Esophagus (tissue), 2 donors: ENCODE results near the gene NTN1. TPM values are rescaled to one million over a fixed set of nuclear protein-coding genes. Genes with fewer than 3 reads are reported as not detected.
"Not testable (repeated sequence)": the region's sequence is repeated elsewhere in the genome, so short reads cannot be mapped to it uniquely, and the experiment has no call there.

ENCODE experiments used
- H3K27ac ChIP-seq, 2 donors: one replicate each; pipeline ENCODE4 v1.5.1; 2013; ENCODE audit warnings: low read depth in 2 of 2, mild to moderate bottlenecking in 2 of 2, inconsistent platforms in 1 of 2, low read length in 1 of 2, moderate library complexity in 1 of 2
- H3K27me3 ChIP-seq, 2 donors: one replicate each; pipeline ENCODE4 v1.6.1; 2013; ENCODE audit warnings: low read length in 2 of 2, control low read depth in 1 of 2, mild to moderate bottlenecking in 1 of 2; ENCODE audit not compliant: insufficient read depth in 2 of 2, control insufficient read depth in 1 of 2
- H3K36me3 ChIP-seq, 2 donors: one replicate each; pipeline ENCODE4 v1.6.1; 2013; ENCODE audit warnings: low read length in 1 of 2; ENCODE audit not compliant: control insufficient read depth in 2 of 2, insufficient read depth in 2 of 2
- H3K4me1 ChIP-seq, 2 donors: one replicate each; pipeline ENCODE4 v1.6.1; 2013; ENCODE audit warnings: low read length in 1 of 2; ENCODE audit not compliant: control insufficient read depth in 2 of 2, insufficient read depth in 2 of 2
- H3K4me3 ChIP-seq, 2 donors: one replicate each; pipeline ENCODE4 v1.5.1; 2013; ENCODE audit warnings: low read length in 2 of 2, mild to moderate bottlenecking in 2 of 2, low read depth in 1 of 2, moderate library complexity in 1 of 2
- H3K9me3 ChIP-seq, 2 donors: one replicate each; pipeline ENCODE4 v1.6.1; 2013; ENCODE audit warnings: mild to moderate bottlenecking in 2 of 2, low read depth in 1 of 2, low read length in 1 of 2, moderate library complexity in 1 of 2; ENCODE audit not compliant: control insufficient read depth in 2 of 2, insufficient read depth in 1 of 2
- WGBS, 2 donors: extraction: QIAGEN DNeasy Blood & Tissue Kit; methylation state at CpG; one replicate each; pipeline ENCODE4 v1.1.7; 2013; 5-methylcytosine and 5-hydroxymethylcytosine counted together
- polyA plus RNA-seq, 2 donors: library from polyadenylated mRNA; stranded (reverse); fragments of 200-250 nt; gene quantifications; one replicate each; pipeline ENCODE4 v1.2.3, GENCODE V29; 2013
- donor health status: healthy with polysubstance abuse.
- donor health status: Bipolar disorder and iron deficiency.

Gene NTN1
- polyA plus RNA-seq, 2 donors = 10.3 to 12.3 TPM

DNA sequence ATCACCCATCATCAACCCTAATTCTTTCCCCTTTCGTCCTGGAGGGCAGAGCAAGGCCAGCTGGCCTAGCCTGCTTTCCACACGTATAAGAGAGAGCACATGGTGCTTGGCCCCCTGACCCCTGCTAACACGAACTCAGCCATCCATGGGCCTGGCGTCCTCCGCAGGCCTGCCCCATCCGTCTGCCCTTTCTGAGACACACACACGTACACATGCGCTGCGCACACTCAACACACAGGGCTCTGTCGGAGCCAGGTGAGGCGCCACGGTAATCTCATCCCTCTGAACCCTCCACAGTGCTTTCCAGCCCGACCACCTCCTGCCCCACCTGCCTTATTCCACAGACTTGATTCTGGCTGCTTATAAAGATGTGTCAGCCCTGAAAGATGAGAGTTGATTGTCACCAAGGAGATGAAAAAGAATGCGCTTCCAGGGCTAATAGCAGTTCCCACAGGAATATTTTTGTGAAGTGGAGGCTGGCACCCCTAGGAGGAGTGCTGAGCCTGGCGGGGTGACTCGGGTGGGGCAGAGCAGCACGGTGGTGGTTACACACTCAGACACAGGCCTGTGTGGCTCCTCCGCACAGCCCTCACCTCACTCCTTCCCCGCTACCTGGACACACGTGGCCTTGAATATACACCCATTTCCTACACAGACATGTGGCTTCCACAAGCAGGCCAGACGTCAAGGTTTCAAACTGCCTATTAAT, 228.1 kb downstream of the NTN1 start:
- Histone ChIP-seq H3K27ac (no peak overlapping the region), H3K36me3 (peaks cover 0 to 7% of the 10 kb centered on the region in 2 donors), H3K27me3 (no peaks in the 10 kb centered on the region), H3K9me3 (no peaks in the 10 kb centered on the region), H3K4me1 (peaks cover 4 to 5% of the 10 kb centered on the region in 2 donors), H3K4me3 (no peak overlapping the region)
- 83 to 88% methylated on average over 21 of the region's 21 CpGs for WGBS, 2 donors

DNA sequence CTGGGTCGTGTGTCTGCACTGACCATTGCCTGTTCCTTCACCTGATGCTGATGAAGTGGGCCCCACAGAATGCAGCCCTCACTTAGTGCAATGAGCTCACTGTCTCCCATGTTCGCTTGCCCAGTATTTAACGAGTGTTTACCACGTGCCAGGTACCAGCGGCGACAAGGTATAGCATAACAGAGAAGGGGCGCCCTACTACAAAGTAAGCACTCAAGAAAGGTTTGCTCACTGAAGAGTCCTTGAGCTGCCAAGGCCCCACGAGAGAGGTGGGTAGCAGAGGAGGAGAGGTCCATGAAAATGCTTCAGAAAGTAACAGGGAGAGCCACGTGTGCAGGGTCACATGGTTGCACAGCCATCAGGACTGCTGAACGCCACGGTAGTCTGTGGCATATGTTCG, 230.0 kb downstream of the NTN1 start:
- WGBS, 2 donors = 83 to 85% methylated on average over 12 of the region's 12 CpGs
- H3K9me3 ChIP-seq = no peaks in the 10 kb centered on the region
- peaks cover 3 to 5% of the 10 kb centered on the region in 2 donors for H3K4me1 ChIP-seq
- H3K27me3 ChIP-seq = no peaks in the 10 kb centered on the region
- no peak overlapping the region for H3K27ac ChIP-seq
- peaks cover 0 to 7% of the 10 kb centered on the region in 2 donors for H3K36me3 ChIP-seq
- no peak overlapping the region for H3K4me3 ChIP-seq

DNA sequence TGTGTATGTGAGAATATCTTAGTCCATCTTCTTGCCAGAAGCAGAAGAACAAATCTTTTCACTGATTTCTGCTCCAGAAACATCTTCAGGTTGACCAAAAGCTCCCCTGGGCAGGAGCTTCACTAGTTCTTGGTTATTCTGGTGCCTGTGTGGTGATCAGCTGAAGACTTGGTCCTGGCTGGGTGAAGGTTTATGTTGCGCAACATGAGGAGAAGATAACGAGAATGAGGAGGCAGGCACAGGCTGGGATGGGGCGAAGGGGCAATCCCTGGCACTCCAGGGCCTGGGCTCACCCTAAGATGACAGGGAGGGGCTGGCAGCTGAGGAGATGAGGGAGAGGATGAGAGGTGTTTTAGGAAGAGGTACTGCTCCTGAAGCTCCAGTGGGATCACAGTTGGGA, 232.0 kb downstream of the NTN1 start:
- H3K4me3 ChIP-seq = no peak overlapping the region
- WGBS, 2 donors = 85 to 86% methylated on average over 3 of the region's 3 CpGs
- H3K27ac ChIP-seq = no peak overlapping the region
- H3K36me3 ChIP-seq = peaks cover 0 to 3% of the 10 kb centered on the region in 2 donors
- no peaks in the 10 kb centered on the region for H3K9me3 ChIP-seq
- no peaks in the 10 kb centered on the region for H3K27me3 ChIP-seq
- H3K4me1 ChIP-seq = peaks cover 2 to 6% of the 10 kb centered on the region in 2 donors

DNA sequence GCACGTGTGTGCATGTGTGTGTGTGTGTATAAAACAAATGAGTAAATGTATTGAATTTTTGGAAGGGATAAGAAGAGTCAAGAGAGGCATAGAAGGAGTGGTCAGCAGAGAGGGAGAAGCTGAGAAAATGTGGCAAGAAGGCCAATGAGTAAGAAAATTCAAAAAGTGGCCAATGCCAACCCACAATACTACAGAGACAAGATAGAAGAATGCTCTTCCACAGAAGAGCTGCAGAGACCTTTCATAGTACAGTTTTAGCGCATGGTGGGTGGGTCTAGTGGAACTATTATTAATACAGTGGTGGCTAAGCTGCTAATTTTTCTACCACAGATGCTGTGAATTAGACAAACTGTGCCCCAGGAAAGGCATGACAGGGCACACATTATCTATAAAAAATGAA, 233.5 kb downstream of the NTN1 start:
- Histone ChIP-seq H3K27me3 (no peaks in the 10 kb centered on the region), H3K9me3 (no peaks in the 10 kb centered on the region), H3K27ac (no peak overlapping the region), H3K4me3 (no peak overlapping the region), H3K4me1 (peaks cover 4 to 7% of the 10 kb centered on the region in 2 donors), H3K36me3 (no peaks in the 10 kb centered on the region)
- WGBS, 2 donors = 64 to 92% methylated on average over 2 of the region's 2 CpGs

DNA sequence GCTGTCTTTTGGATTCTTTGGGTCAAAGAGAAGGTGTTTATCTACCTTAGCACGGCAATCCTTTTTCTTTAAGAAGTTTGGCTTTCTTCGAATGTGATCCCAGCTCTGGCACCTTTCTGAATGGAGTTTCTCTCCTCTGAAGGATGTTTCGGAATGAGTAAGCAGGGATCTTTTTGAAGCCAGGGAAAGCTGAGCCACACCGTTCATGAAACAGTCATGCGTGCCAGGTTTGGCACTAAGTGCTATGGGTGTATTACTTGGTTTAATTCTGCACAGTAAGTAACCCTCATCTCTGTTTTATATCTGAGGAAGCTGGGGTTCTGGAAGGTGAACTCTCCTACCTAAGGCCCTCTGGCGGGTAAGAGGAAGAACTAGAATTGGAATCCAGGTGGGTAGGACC, 234.5 kb downstream of the NTN1 start:
- H3K9me3 ChIP-seq = no peaks in the 10 kb centered on the region
- peak overlapping the region in 1 of 2 donors; percentile 45 for H3K27ac ChIP-seq
- 48 to 52% methylated on average over 6 of the region's 6 CpGs for WGBS, 2 donors
- H3K36me3 ChIP-seq = no peaks in the 10 kb centered on the region
- no peak overlapping the region for H3K4me3 ChIP-seq
- no peaks in the 10 kb centered on the region for H3K27me3 ChIP-seq
- peaks cover 4 to 7% of the 10 kb centered on the region in 2 donors for H3K4me1 ChIP-seq

DNA sequence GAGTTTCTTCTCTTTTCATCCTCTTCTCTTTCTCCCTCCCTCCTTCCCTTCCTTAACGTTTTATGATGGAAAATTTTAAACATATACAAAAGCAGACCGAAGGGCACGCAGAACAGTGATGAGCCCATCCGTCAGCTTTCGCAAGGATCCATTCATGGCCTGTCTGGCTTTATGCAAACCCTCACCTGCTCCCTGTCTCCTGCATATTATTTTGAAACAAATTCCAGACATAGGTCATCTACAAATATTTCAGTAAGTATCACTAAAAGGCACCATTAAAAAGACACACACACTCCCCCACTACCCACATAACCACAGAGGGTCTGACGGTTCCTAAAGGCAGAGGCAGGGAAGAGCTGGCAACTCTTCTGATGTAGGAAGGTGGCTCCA, 235.0 kb downstream of the NTN1 start:
- Histone ChIP-seq H3K27ac (peak overlapping the region in 1 of 2 donors; percentile 17), H3K4me1 (peaks cover 4 to 7% of the 10 kb centered on the region in 2 donors)
- 77 to 81% methylated on average over 6 of the region's 6 CpGs for WGBS, 2 donors

DNA sequence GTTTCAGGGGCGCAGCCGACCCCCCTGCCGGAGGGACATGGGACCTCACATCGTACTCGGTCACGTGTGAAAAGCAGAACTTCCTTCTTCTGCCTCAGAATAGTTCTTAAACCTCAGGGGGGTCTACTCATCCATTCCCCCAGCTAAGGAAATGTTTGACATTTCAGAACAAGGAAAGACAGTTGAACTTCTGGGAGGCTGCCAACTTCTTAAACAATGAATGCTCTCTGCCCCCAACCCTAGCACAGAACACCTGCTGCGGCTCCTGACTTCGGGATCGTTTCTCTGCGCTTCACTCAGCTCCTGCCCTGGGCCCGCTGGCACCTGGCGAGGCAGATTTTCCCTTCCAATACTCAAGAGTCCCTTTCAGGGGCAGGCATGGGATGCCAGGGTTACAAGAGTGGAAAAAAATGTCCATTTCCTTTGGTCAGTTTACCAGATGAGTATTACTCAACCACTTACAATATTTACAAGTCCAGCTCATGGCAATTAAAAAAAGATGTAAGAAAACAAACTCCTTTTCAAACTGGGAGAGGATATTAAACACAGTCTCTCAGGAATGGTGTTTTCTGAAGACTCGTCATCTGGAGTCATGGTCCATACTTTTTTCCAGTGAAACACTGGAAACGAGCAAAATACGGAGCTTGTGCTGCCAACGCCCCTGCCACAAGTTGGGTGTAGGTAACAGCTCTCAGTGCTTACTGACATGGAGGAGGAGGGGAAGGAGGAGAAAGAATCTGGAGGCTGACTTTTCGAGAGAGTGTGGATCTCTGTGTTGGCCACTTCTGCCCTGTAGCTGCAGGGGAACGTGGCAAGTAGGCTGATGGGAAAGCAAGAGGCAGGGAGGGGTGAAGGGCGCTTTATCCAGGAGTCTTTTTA, 235.7 kb downstream of the NTN1 start:
- WGBS, 2 donors = 60 to 66% methylated on average over 19 of the region's 19 CpGs
- H3K27ac ChIP-seq = peak overlapping the region; percentile 17 to 61
- H3K27me3 ChIP-seq = no peaks in the 10 kb centered on the region
- H3K36me3 ChIP-seq = no peaks in the 10 kb centered on the region
- H3K9me3 ChIP-seq = no peaks in the 10 kb centered on the region
- no peak overlapping the region for H3K4me3 ChIP-seq
- peaks cover 4 to 7% of the 10 kb centered on the region in 2 donors for H3K4me1 ChIP-seq

More for the DNA sequence above, 235.0 kb downstream of the NTN1 start:
- H3K9me3 ChIP-seq = no peaks in the 10 kb centered on the region
- H3K4me3 ChIP-seq = no peak overlapping the region
- no peaks in the 10 kb centered on the region for H3K36me3 ChIP-seq
- H3K27me3 ChIP-seq = no peaks in the 10 kb centered on the region

DNA sequence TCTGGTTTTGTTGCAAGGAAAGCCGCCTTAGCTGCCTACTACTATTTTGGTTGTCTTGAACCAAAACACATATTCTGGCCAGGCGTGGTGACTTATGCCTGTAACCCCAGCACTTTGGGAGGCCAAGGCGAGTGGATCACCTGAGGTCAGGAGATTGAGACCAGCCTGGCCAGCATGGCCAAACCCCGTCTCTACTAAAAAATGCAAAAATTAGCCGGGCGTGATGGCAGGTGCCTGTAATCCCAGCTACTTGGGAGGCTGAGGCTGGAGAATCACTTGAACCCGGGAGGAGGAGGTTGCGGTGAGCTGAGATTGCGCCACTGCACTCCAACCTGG, 236.3 kb downstream of the NTN1 start:
- H3K4me3 ChIP-seq, H3K36me3 ChIP-seq, H3K9me3 ChIP-seq, H3K4me1 ChIP-seq, H3K27me3 ChIP-seq: not testable (repeated sequence)
- peak overlapping the region in 1 of 2 donors; percentile 61 for H3K27ac ChIP-seq
- 90% methylated on average over 9 of the region's 9 CpGs for WGBS, 2 donors

DNA sequence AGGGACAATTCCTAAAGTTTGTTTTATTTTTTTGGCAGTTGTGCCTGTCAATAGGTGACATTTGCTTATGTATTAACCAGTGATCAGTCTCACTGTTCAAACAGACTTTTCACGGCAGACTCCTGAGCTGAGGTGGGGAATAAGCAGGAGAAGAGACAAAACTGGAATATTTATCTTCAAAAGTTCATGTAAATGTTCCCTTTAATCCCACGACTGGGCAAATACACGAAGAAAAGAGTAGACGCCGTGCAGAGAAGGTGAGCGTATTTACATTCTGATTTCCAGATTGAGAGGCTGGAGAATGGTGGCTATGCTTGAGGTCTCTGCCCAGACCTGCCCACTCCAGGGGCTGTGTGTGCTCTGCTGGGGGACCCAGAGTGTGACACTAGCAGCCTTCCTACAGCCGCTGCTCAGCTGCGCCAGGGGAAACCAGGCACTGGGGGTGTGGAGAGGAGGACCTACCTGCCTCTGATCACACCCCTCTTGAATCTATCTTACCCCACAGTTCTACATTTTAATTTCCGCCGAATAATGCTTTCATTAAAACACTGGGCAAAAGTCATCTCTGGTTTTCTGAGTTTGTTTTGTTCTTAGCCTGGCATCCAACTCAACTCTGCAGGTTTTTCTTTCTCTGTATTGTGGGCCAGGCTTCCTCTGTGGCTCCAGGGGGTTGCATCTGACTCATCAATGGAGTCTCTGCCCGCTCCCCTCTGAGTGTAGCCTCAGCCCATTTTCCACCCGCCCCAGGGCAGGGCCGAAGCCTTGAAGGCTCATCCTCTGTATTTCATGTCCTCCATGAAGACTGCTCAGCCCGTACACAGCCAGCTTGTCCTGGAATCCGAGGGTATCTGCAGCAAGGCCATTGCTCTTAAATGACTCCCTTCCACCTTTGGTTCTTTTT, 237.1 kb downstream of the NTN1 start:
- 58 to 62% methylated on average over 15 of the region's 15 CpGs for WGBS, 2 donors
- Histone ChIP-seq H3K9me3 (no peaks in the 10 kb centered on the region), H3K4me1 (peaks cover 4 to 7% of the 10 kb centered on the region in 2 donors), H3K4me3 (no peak overlapping the region), H3K36me3 (no peaks in the 10 kb centered on the region), H3K27me3 (no peaks in the 10 kb centered on the region), H3K27ac (peak overlapping the region in 1 of 2 donors; percentile 21)
